GM23248 (cell line): Measurements from ENCODE around the gene CCDC27.

Experiments used
- EZH2 ChIP-seq: fragments of 200-600 bp; sonication (generic); IDR thresholded peaks from 2 replicates; pipeline ENCODE4 v1.6.1; 2018; ENCODE audit warnings: antibody characterized with exemption, mild to moderate bottlenecking; ENCODE audit not compliant: insufficient read depth, poor library complexity, severe bottlenecking
- EZH2phosphoT487 ChIP-seq: fragments of 200-600 bp; sonication (generic); IDR thresholded peaks from 2 replicates; pipeline ENCODE4 v1.6.1; 2018; ENCODE audit warnings: antibody characterized with exemption, moderate library complexity, mild to moderate bottlenecking, low read depth; ENCODE audit not compliant: insufficient read depth

- TF ChIP-seq EZH2 (no peak), EZH2phosphoT487 (no peak)
These were observed 47.9 kb downstream of the CCDC27 start for GRCh38 chr1:3799976-3800685.
